ENCODE measurements around the gene ITSN1.

ITSN1 gene

DNA sequence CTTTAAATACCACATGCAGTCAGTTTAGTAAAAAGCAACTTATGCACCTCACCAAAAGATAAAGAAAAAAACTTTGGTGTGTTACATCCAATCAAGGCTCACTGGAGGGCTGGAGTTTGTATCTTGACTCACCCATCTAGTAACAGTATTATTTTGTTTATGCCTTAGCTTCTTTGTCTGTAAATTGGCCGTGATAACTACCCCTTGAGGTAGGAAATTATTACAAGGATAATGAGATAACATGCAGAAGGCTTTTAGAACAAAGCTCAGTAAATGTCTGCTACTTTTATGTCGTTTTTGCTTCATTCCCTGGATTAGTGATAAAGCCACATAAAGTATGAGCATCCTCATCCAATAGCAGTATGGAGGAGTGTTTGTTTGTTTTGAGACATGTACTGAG, 178.5 kb downstream of the ITSN1 start:
- TF ChIP-seq SIN3A (IDR thresholded peaks at IDR 0.05; ENCODE audit: borderline replicate concordance, insufficient read depth, low read length) = no peak
- no peak for TF ChIP-seq REST (IDR thresholded peaks at IDR 0.05; ENCODE audit: insufficient read depth in 1 of 2, low read depth in 2 of 2, low read length in 2 of 2)
- no peak for TF ChIP-seq TAF1 (IDR thresholded peaks at IDR 0.05; ENCODE audit: borderline replicate concordance, insufficient read depth, low read length)
- TF ChIP-seq FOXP2 (optimal IDR thresholded peaks at IDR 0.05; ENCODE audit: borderline replicate concordance, extremely low read depth, extremely low read length, insufficient read depth) = no peak
- TF ChIP-seq POLR2AphosphoS5 (IDR thresholded peaks at IDR 0.05; ENCODE audit: low read depth, low read length) = no peak

DNA sequence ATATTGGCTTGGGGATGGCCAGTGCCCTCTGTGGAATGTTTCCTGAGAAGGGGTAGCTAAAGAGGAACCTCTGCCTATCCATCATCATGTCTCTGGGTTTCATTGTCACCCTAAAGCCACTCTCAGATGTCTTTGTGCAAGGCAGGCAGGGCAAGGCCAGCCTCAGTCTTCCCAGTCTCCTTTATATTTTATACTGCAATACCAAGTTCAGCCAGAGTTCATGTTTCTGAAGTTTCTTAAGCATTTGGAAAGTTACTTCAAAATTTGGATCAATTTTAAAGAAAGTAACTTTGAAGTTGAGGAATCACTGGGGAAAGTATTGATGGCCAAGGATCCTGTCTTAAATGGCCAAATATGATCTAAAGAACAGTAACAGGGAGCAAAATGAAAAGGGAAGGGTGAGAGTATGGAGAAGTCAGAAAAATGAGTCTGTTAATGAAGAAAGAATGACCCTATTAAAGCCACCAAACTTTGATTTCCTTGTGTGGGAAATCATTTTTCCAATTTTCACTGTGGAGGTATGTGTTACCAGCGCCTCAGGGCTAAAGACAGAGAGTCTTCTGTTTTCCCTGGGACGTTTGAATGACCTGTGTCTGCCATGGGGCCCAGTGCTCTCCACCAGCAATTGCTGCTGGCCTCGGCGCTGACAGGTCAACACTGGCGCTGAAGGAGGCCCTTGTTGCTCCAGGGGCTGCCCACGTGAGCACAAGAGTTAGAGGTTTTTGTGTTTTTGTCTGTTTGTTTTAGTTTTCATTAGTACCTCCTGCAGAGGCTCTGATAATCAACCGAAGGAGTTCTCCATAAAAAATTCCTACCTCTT, 179.4 kb downstream of the ITSN1 start:
- no peak for TF ChIP-seq TAF1 (IDR thresholded peaks at IDR 0.05; ENCODE audit: borderline replicate concordance, insufficient read depth, low read length)
- TF ChIP-seq SIN3A (IDR thresholded peaks at IDR 0.05; ENCODE audit: borderline replicate concordance, insufficient read depth, low read length) = no peak
- no peak for TF ChIP-seq POLR2AphosphoS5 (IDR thresholded peaks at IDR 0.05; ENCODE audit: low read depth, low read length)
- no peak for TF ChIP-seq REST (IDR thresholded peaks at IDR 0.05; ENCODE audit: insufficient read depth in 1 of 2, low read depth in 2 of 2, low read length in 2 of 2)
- no peak for TF ChIP-seq FOXP2 (optimal IDR thresholded peaks at IDR 0.05; ENCODE audit: borderline replicate concordance, extremely low read depth, extremely low read length, insufficient read depth)

- TF ChIP-seq SIN3A (IDR thresholded peaks at IDR 0.05; ENCODE audit: borderline replicate concordance, insufficient read depth, low read length) = no peak
- no peak for TF ChIP-seq REST (IDR thresholded peaks at IDR 0.05; ENCODE audit: insufficient read depth in 1 of 2, low read depth in 2 of 2, low read length in 2 of 2)
- TF ChIP-seq TAF1 (IDR thresholded peaks at IDR 0.05; ENCODE audit: borderline replicate concordance, insufficient read depth, low read length) = no peak
- TF ChIP-seq FOXP2 (optimal IDR thresholded peaks at IDR 0.05; ENCODE audit: borderline replicate concordance, extremely low read depth, extremely low read length, insufficient read depth) = no peak
Measured at GRCh38 chr21:33824156-33824941, 182.0 kb downstream of the ITSN1 start.

DNA sequence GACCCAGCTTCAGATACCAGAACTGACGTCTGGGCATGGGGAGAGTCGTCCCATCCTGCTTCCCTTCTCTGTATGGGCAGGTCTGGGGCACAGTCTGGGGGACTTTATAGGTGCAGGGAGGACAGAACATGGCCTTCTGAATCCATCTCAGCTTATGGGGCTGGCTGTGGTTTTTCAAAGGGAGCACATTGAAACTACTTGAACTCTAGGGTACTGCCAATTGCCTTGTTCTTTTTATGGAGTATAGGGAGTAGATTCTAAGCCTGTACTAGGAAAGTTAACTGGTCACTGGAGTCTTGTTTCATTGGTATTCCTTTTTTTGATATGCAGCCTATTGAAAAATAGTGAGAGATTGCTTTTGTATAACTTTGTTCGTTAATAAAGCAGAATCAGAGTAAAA, 183.1 kb downstream of the ITSN1 start:
- no peak for TF ChIP-seq SIN3A (IDR thresholded peaks at IDR 0.05; ENCODE audit: borderline replicate concordance, insufficient read depth, low read length)
- no peak for TF ChIP-seq TAF1 (IDR thresholded peaks at IDR 0.05; ENCODE audit: borderline replicate concordance, insufficient read depth, low read length)
- no peak for TF ChIP-seq FOXP2 (optimal IDR thresholded peaks at IDR 0.05; ENCODE audit: borderline replicate concordance, extremely low read depth, extremely low read length, insufficient read depth)
- TF ChIP-seq POLR2AphosphoS5 (IDR thresholded peaks at IDR 0.05; ENCODE audit: low read depth, low read length) = no peak
- TF ChIP-seq REST (IDR thresholded peaks at IDR 0.05; ENCODE audit: insufficient read depth in 1 of 2, low read depth in 2 of 2, low read length in 2 of 2) = no peak

Data from PFSK-1 (cell line).